Lung (tissue), 12 donors: Measurements from ENCODE around the gene CORO7. TPM values are rescaled to one million over a fixed set of nuclear protein-coding genes. Genes with fewer than 3 reads are reported as not detected.
A peak's percentile ranks its signal among the peaks of the same experiment; 100 is the strongest.

Source experiments
- ATAC-seq: fragments of 200-7000 bp; cut with Tn5 transposase; one replicate; pipeline ENCODE4 v1.9.1; 2020; ENCODE audit warnings: moderate number of reproducible peaks; ENCODE audit not compliant: insufficient read depth, low FRiP score
- DNase-seq, 3 donors: peaks; one replicate each; pipeline ENCODE4 v3.0.0-alpha.2; 2013 to 2017
- H3K27ac ChIP-seq, 2 donors: one replicate each; pipeline ENCODE4 v1.5.1; 2013; ENCODE audit warnings: mild to moderate bottlenecking in 2 of 2, moderate library complexity in 2 of 2, control low read depth in 1 of 2, inconsistent platforms in 1 of 2, low read depth in 1 of 2, low read length in 1 of 2
- H3K27me3 ChIP-seq, 3 donors: one replicate each; pipeline ENCODE4 v1.5.1; 2013; ENCODE audit warnings: low read length in 2 of 3; ENCODE audit not compliant: control insufficient read depth in 3 of 3, insufficient read depth in 3 of 3
- H3K36me3 ChIP-seq, 4 donors: one replicate each; pipeline ENCODE4 v1.5.1; 2013; ENCODE audit warnings: low read length in 4 of 4, mild to moderate bottlenecking in 1 of 4, moderate library complexity in 1 of 4; ENCODE audit not compliant: control insufficient read depth in 4 of 4, insufficient read depth in 4 of 4
- H3K4me1 ChIP-seq, 5 donors: one replicate each; pipeline ENCODE4 v1.5.1; 2013; ENCODE audit warnings: low read length in 5 of 5, mild to moderate bottlenecking in 2 of 5, moderate library complexity in 1 of 5; ENCODE audit not compliant: control insufficient read depth in 5 of 5, insufficient read depth in 5 of 5
- H3K4me3 ChIP-seq: one replicate; pipeline ENCODE4 v1.5.1; 2013; ENCODE audit warnings: mild to moderate bottlenecking, control low read depth, moderate library complexity
- H3K9ac ChIP-seq, 2 donors: one replicate each; pipeline ENCODE4 v1.5.1; 2013; ENCODE audit warnings: low read length in 2 of 2, control low read depth in 1 of 2; ENCODE audit not compliant: insufficient read depth in 1 of 2
- H3K9me3 ChIP-seq, 4 donors: one replicate each; pipeline ENCODE4 v1.5.1; 2013; ENCODE audit warnings: low read length in 3 of 4, mild to moderate bottlenecking in 1 of 4, moderate library complexity in 1 of 4; ENCODE audit not compliant: control insufficient read depth in 4 of 4, insufficient read depth in 3 of 4
- WGBS, 2 donors: extraction: QIAGEN DNeasy Blood & Tissue Kit; methylation state at CpG; one replicate each; pipeline ENCODE4 v1.1.7; 2013; 5-methylcytosine and 5-hydroxymethylcytosine counted together
- polyA plus RNA-seq, 2 donors: library from polyadenylated mRNA; stranded (reverse); fragments of 200-250 nt; gene quantifications; one replicate each; pipeline ENCODE4 v1.2.1, GENCODE V29; 2013
- total RNA-seq, 2 donors: library from RNA; depleted of rRNA in 1 of 2; stranded (reverse); fragments of >200 nt in 1 of 2; gene quantifications; one replicate each; pipeline ENCODE4 v1.2.1, GENCODE V29; 2014 to 2021
- TF ChIP-seq, protein P1 (sequence below): IDR thresholded peaks from 2 replicates; pipeline ENCODE4 v1.5.1; 2012; ENCODE audit warnings: mild to moderate bottlenecking; ENCODE audit errors: control extremely low read depth, extremely low read depth
- donor health status: control.
- donor health status: control.
- donor health status: Bipolar disorder and iron deficiency.
- donor health status: healthy.
- donor health status: DM: yes; HTN: yes; CAD: no.

The CORO7 gene
- total and polyA plus RNA-seq, 4 donors = 27.8 to 86.2 (median 46.1) TPM

DNA sequence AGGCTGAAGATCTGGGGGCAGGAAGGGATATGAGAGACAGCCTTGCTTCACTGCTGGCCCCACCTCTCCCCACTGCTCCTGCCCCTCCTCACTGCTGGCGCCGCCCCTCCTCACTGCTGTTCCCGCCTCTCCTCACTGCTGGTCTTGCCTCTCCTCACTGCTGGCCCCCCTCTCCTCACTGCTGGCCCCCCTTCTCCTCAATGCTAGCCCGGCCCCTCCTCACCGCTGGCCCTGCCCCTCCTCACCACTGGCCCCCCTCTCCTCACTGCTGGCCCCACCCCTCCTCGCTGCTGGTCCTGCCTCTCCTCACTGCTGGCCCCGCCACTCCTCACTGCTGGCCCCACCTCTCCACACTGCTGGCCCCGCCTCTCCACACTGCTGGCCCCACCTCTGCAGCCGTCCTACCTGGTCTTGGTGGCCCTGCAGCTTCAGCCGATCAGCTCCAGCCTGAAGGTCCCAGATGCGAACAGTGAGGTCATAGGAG is 55.8 kb downstream of the CORO7 start:
- DNase-seq = peak in 1 of 3 donors; percentile 35

DNA sequence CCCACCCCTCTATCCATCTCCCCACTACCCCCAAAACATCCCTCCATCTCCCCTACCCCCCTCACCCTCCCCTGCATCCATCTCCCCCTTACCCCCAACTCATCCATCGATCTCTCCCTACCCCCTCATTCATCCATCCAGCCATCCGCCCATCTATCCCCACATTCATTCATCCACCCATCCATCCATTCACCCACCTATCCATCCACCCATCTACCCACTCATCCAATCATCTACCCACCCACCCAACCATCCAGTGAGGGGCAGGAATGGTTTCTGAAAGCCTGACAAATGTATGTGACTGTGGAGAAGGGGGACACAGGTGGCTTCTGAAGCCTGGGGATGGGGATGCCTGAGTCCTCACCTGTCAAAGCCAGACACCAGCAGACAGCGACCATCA is 56.5 kb downstream of the CORO7 start:
- peaks cover 0 to 55% (median 1%) of the 10 kb centered on the region in 4 donors for H3K36me3 ChIP-seq
- 92 to 96% methylated on average over 3 of the region's 3 CpGs for WGBS, 2 donors
- TF ChIP-seq, protein P1, sequence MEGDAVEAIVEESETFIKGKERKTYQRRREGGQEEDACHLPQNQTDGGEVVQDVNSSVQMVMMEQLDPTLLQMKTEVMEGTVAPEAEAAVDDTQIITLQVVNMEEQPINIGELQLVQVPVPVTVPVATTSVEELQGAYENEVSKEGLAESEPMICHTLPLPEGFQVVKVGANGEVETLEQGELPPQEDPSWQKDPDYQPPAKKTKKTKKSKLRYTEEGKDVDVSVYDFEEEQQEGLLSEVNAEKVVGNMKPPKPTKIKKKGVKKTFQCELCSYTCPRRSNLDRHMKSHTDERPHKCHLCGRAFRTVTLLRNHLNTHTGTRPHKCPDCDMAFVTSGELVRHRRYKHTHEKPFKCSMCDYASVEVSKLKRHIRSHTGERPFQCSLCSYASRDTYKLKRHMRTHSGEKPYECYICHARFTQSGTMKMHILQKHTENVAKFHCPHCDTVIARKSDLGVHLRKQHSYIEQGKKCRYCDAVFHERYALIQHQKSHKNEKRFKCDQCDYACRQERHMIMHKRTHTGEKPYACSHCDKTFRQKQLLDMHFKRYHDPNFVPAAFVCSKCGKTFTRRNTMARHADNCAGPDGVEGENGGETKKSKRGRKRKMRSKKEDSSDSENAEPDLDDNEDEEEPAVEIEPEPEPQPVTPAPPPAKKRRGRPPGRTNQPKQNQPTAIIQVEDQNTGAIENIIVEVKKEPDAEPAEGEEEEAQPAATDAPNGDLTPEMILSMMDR = no peak

More for the DNA sequence above, 55.8 kb downstream of the CORO7 start:
- 85 to 86% methylated on average over 10 to 11 of the region's 11 CpGs for WGBS, 2 donors
- Histone ChIP-seq H3K9ac (no peak overlapping the region), H3K27me3 (no peaks in the 10 kb centered on the region), H3K4me3 (no peak overlapping the region), H3K4me1 (no peaks in the 10 kb centered on the region), H3K27ac (no peak overlapping the region), H3K9me3 (no peaks in the 10 kb centered on the region), H3K36me3 (peaks cover 0 to 57% (median 1%) of the 10 kb centered on the region in 4 donors)
- TF ChIP-seq, protein P1 = no peak
- ATAC-seq = no peak

DNA sequence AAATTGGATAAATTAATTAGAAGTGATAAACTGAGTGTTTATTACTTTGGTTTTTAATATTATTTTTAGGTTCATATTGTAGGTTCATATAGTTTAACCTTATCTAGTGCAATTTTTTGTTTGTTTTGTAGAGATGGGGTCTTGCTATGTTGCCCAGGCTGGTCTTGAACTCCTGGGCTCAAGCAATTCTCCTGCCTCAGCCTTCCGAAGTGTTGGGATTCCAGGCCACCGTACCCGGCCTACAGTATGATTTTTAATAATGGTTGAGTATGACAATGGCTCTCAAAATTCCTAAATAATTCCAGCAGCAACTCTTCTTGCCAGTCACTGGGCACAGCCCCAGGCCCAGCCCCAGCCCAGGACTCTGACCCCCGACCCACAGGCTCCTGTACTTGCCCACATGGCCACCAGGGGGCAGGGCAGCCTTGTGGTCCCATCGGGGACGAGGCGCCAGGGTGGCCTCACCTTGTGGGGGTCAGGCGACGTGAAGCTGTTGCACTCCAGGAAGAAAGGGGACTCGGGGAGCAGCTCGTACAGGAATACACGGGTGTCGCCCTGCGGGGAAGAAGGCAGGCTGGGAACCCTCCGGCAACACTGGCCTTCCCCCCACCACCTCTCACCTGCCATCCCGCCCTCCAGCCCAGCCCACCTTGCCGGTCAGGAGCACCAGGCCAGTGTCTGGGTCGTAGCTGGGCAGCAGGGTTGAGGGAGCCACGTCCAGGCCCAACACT is 57.4 kb downstream of the CORO7 start:
- no peak overlapping the region for H3K9ac ChIP-seq
- H3K4me1 ChIP-seq = no peaks in the 10 kb centered on the region
- H3K9me3 ChIP-seq = no peaks in the 10 kb centered on the region
- TF ChIP-seq, protein P1 = peak; percentile 59
- H3K27ac ChIP-seq = peak overlapping the region in 1 of 2 donors; percentile 7
- no peaks in the 10 kb centered on the region for H3K27me3 ChIP-seq
- peak in 2 of 3 donors; percentile 40 to 64 for DNase-seq
- ATAC-seq = peak; percentile 54
- H3K4me3 ChIP-seq = no peak overlapping the region
- peaks cover 0 to 49% (median 1%) of the 10 kb centered on the region in 4 donors for H3K36me3 ChIP-seq
- WGBS, 2 donors = 48 to 67% methylated on average over 19 of the region's 19 CpGs

More for the DNA sequence above, 56.5 kb downstream of the CORO7 start:
- Histone ChIP-seq H3K27me3 (no peaks in the 10 kb centered on the region), H3K9ac (no peak overlapping the region), H3K27ac (no peak overlapping the region), H3K4me1 (no peaks in the 10 kb centered on the region), H3K9me3 (no peaks in the 10 kb centered on the region), H3K4me3 (no peak overlapping the region)
- ATAC-seq = no peak
- no peak for DNase-seq
